C4-2B (cell line): ENCODE measurements around the gene CDCA7.

Experiments used
- CTCF ChIP-seq: fragments of 450-650 bp; conservative IDR thresholded peaks from 2 replicates; pipeline ENCODE4 v1.5.1; 2017; ENCODE audit warnings: mild to moderate bottlenecking
- ZFX ChIP-seq: fragments of 450-650 bp; IDR thresholded peaks from 2 replicates; pipeline ENCODE4 v1.6.1; 2017

- TF ChIP-seq CTCF: no peak
- TF ChIP-seq ZFX: no peak
Measured at GRCh38 chr2:173346035-173346434, 8.6 kb upstream of the CDCA7 start.
